ENCODE data around the gene FREY1.

The FREY1 gene

DNA sequence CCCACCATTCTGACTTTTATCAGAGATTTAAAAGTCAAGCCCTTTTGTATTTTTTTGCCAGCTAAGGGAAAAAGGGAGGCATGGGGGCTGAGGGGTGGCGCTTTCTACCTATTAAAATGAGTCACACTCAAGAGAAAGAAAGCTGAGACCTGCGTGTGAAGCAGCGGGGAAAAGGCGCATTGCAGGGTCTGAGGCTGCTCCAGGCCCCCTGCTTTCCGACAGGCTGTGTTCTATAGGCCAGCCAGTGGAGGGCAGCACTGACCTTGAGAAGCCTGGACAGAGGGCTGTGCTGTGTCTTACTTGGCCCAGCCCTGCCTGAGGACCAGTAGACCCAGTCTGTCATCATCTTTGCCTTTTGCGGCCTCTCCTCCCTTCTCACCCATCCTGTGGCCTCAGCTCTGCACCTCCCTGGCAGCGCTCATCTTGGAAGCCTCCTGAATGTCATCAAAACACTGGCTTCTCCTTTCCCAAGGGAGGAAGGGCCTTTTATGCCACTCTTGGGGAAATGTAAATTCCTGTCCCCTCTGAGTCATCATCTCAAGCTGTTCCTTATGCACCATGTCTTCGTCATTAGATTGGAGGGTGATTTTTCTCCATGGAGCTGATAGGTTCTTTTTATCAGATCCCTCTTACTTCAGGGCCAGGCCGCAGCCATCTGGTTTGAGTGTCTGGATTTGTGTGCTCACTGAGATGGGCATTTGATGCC lies 34.3 kb downstream of the FREY1 start:
- peaks cover 43% of the 10 kb centered on the region for H3K36me3 ChIP-seq
- H3K4me3 ChIP-seq (ENCODE audit: low read depth, low read length): no peak overlapping the region
- TF ChIP-seq, protein P1, sequence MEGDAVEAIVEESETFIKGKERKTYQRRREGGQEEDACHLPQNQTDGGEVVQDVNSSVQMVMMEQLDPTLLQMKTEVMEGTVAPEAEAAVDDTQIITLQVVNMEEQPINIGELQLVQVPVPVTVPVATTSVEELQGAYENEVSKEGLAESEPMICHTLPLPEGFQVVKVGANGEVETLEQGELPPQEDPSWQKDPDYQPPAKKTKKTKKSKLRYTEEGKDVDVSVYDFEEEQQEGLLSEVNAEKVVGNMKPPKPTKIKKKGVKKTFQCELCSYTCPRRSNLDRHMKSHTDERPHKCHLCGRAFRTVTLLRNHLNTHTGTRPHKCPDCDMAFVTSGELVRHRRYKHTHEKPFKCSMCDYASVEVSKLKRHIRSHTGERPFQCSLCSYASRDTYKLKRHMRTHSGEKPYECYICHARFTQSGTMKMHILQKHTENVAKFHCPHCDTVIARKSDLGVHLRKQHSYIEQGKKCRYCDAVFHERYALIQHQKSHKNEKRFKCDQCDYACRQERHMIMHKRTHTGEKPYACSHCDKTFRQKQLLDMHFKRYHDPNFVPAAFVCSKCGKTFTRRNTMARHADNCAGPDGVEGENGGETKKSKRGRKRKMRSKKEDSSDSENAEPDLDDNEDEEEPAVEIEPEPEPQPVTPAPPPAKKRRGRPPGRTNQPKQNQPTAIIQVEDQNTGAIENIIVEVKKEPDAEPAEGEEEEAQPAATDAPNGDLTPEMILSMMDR (IDR thresholded peaks at IDR 0.05; ENCODE audit: low read depth, low read length): peak; percentile 94
- no peaks in the 10 kb centered on the region for H3K27me3 ChIP-seq (ENCODE audit: insufficient read depth, low read depth, severe bottlenecking)
- no peak overlapping the region for H3K27ac ChIP-seq
- H3K9me3 ChIP-seq (ENCODE audit: severe bottlenecking): no peaks in the 10 kb centered on the region
- DNase-seq: peak; percentile 79

DNA sequence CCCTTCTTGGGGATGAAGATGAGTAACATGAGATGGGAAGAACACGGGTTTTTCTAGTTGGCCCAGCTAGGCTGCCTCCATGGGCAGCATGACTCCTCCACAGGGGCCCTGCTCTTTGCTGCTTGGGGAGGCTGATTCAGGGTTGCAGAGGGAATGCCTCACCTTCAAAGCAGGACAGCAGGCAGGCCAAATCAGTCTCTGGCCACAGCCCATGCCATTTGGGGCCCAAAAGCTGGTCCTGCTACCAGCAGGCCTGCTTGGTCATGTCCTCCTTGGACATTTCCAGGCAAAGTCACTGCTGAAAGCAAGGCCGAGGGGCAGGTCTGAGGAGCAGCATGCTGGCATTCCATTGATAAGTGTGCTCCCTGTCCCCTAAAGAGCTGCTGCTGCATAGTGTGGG lies 35.4 kb downstream of the FREY1 start:
- Histone ChIP-seq H3K36me3 (peaks cover 51% of the 10 kb centered on the region), H3K27me3 (ENCODE audit: insufficient read depth, low read depth, severe bottlenecking) (no peaks in the 10 kb centered on the region), H3K27ac (no peak overlapping the region), H3K9me3 (ENCODE audit: severe bottlenecking) (no peaks in the 10 kb centered on the region), H3K4me3 (ENCODE audit: low read depth, low read length) (no peak overlapping the region)
- TF ChIP-seq, protein P1 (IDR thresholded peaks at IDR 0.05; ENCODE audit: low read depth, low read length): no peak
- no peak for DNase-seq

DNA sequence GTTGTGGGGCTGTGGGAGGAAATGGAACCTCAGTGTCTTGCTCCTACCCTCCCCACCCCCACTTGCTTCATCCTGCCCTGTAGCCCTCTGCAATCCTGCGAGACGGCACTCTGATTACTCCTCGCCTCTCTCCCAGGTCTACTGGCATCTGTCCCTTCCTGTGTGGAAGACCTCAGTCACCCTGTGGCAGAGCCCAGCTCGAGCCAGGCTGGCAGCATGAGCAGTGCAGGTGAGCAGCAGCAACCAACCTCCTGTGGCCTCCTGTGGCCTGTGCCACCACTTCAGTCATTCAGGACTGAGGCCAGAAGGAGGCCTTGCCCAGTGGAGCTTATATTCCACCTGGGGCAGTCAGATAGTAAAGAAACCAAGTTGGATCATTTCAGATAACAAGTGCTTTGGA lies 36.4 kb downstream of the FREY1 start:
- no peak overlapping the region for H3K27ac ChIP-seq
- no peak for DNase-seq
- H3K4me3 ChIP-seq (ENCODE audit: low read depth, low read length): no peak overlapping the region
- H3K36me3 ChIP-seq: peaks cover 51% of the 10 kb centered on the region
- H3K27me3 ChIP-seq (ENCODE audit: insufficient read depth, low read depth, severe bottlenecking): no peaks in the 10 kb centered on the region
- TF ChIP-seq, protein P1 (IDR thresholded peaks at IDR 0.05; ENCODE audit: low read depth, low read length): no peak
- H3K9me3 ChIP-seq (ENCODE audit: severe bottlenecking): no peaks in the 10 kb centered on the region

DNA sequence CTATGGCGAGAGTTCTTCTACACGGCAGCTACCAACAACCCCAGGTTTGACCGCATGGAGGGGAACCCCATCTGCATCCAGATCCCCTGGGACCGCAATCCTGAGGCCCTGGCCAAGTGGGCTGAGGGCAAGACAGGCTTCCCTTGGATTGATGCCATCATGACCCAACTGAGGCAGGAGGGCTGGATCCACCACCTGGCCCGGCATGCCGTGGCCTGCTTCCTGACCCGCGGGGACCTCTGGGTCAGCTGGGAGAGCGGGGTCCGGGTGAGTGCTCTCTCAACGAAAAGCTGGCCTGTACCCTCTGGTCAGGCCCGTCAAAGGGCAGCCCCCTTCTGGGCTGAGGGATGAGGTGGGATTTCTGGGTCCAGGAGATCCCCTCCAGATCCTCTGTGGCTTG lies 37.5 kb downstream of the FREY1 start:
- Histone ChIP-seq H3K4me3 (ENCODE audit: low read depth, low read length) (no peak overlapping the region), H3K27ac (no peak overlapping the region), H3K36me3 (peaks cover 51% of the 10 kb centered on the region), H3K9me3 (ENCODE audit: severe bottlenecking) (no peaks in the 10 kb centered on the region), H3K27me3 (ENCODE audit: insufficient read depth, low read depth, severe bottlenecking) (no peaks in the 10 kb centered on the region)
- DNase-seq: no peak
- TF ChIP-seq, protein P1 (IDR thresholded peaks at IDR 0.05; ENCODE audit: low read depth, low read length): no peak

DNA sequence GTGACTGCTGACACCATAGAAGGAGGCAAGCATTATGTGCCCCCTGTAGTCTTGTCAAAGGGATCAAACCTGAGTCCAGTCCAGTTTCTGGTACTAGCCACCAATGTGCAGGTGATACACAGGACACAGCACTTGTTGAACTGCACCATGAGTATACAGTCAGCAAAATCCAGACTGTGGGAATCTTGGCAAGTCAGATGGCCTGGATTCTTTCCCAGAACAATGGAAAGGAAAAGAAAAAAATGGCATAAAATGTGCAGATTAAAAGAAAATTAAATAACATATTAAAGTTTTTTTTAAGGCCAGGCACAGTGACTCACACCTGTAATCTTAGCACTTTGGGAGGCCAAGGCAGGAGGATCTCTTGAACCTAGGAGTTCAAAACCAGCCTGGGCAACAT lies 43.0 kb downstream of the FREY1 start:
- H3K27ac ChIP-seq: no peak overlapping the region
- no peaks in the 10 kb centered on the region for H3K27me3 ChIP-seq (ENCODE audit: insufficient read depth, low read depth, severe bottlenecking)
- DNase-seq: no peak
- TF ChIP-seq, protein P1 (IDR thresholded peaks at IDR 0.05; ENCODE audit: low read depth, low read length): no peak
- H3K9me3 ChIP-seq (ENCODE audit: severe bottlenecking): no peaks in the 10 kb centered on the region
- no peak overlapping the region for H3K4me3 ChIP-seq (ENCODE audit: low read depth, low read length)
- H3K36me3 ChIP-seq: peaks cover 41% of the 10 kb centered on the region

Measured in WERI-Rb-1 (cell line).